Right atrium auricular region (tissue), 2 donors: ENCODE results near the gene INCENP. TPM values are rescaled to one million over a fixed set of nuclear protein-coding genes. Genes with fewer than 3 reads are reported as not detected.

Experiments
- DNase-seq: peaks from one replicate; pipeline ENCODE4 v3.0.0-alpha.2; 2019; ENCODE audit warnings: low spot score
- H3K27ac ChIP-seq, 2 donors: fragments of 200-600 bp; sonication (generic); 1 replicate in 1 of 2; 2 replicates in 1 of 2; pipeline ENCODE4 v1.5.1; 2016 to 2019
- H3K27me3 ChIP-seq, 2 donors: fragments of 200-600 bp; sonication (generic); one replicate each; pipeline versions ENCODE4 v1.5.1 to v1.6.0; 2017 to 2019
- H3K36me3 ChIP-seq: fragments of 200-600 bp; sonication (generic); one replicate; pipeline ENCODE4 v1.5.1; 2016
- H3K4me1 ChIP-seq, 2 donors: fragments of 200-600 bp; sonication (generic); one replicate each; pipeline versions ENCODE4 v1.5.1 to v1.6.0; 2017 to 2019
- H3K4me3 ChIP-seq, 2 donors: fragments of 200-600 bp; sonication (generic); 1 replicate in 1 of 2; 2 replicates in 1 of 2; pipeline ENCODE4 v1.5.1; 2017 to 2019; ENCODE audit warnings: mild to moderate bottlenecking in 1 of 2, moderate library complexity in 1 of 2
- H3K9me3 ChIP-seq, 2 donors: fragments of 200-600 bp; sonication (generic); one replicate each; pipeline ENCODE4 v1.5.1; 2019
- CTCF ChIP-seq, 2 donors: fragments of 200-600 bp; sonication (generic); IDR thresholded peaks; one replicate each; pipeline ENCODE4 v1.5.1; 2019; ENCODE audit warnings: antibody characterized with exemption in 2 of 2
- total RNA-seq, 2 donors: library from RNA; depleted of rRNA; stranded (reverse); fragments of >200 nt; gene quantifications; one replicate each; pipeline ENCODE4 v1.1.0, GENCODE V29; 2016

INCENP gene
- total RNA-seq, 2 donors from 2014 or later = 8.1 to 8.5 TPM

- no peak for DNase-seq
- no peak for TF ChIP-seq CTCF (IDR thresholded peaks at IDR 0.05)
- peaks cover 0 to 12% of the 10 kb centered on the region in 2 donors for H3K9me3 ChIP-seq
- no peaks in the 10 kb centered on the region for H3K36me3 ChIP-seq
- H3K4me3 ChIP-seq = no peak overlapping the region
- no peak overlapping the region for H3K27ac ChIP-seq
- H3K4me1 ChIP-seq = no peaks in the 10 kb centered on the region
- no peaks in the 10 kb centered on the region for H3K27me3 ChIP-seq
Observed at GRCh38 chr11:62087694-62088093, 36.1 kb upstream of the INCENP start.

DNA sequence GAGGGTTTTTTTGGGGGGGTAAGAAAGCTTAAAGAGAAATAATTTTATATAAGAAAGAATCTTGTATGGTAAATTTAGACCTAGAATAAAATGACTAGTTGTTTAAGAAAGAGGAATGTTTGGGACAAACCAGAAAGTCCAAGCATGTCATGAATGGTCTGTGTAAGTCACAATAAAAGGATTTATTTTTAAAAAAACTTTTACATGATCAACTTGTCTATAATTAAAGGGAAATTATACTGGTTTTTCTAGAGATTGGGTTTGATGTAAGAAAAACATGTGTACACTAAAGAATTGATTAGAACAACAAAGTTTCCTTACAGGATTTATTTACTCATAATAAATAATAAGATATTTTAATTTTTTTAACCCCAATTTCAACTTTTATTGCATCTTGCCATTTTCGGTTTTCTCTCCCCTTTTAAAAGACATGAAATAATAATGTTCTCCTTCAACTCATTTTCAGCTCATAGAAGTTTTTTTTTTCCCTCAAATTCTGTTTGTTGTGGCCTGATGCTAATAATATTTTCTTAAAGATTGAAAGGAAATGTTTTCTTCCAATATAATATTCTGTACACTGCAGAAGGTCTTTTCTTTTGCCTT is 35.4 kb upstream of the INCENP start:
- Histone ChIP-seq H3K27me3 (no peaks in the 10 kb centered on the region), H3K9me3 (peaks cover 0 to 12% of the 10 kb centered on the region in 2 donors), H3K36me3 (no peaks in the 10 kb centered on the region), H3K4me1 (no peaks in the 10 kb centered on the region), H3K4me3 (no peak overlapping the region), H3K27ac (no peak overlapping the region)
- DNase-seq = no peak
- TF ChIP-seq CTCF (IDR thresholded peaks at IDR 0.05) = no peak

GRCh38 chr11:62103141-62103540 is 20.7 kb upstream of the INCENP start:
- Histone ChIP-seq H3K9me3 (no peaks in the 10 kb centered on the region), H3K27ac (no peak overlapping the region), H3K27me3 (no peaks in the 10 kb centered on the region), H3K4me3 (no peak overlapping the region), H3K36me3 (no peaks in the 10 kb centered on the region), H3K4me1 (peaks cover 0 to 17% of the 10 kb centered on the region in 2 donors)
- DNase-seq = no peak
- no peak for TF ChIP-seq CTCF (IDR thresholded peaks at IDR 0.05)

GRCh38 chr11:62103986-62104385 is 19.8 kb upstream of the INCENP start:
- Histone ChIP-seq H3K4me1 (peaks cover 0 to 17% of the 10 kb centered on the region in 2 donors), H3K27ac (peak overlapping the region; percentile 71 to 78), H3K9me3 (no peaks in the 10 kb centered on the region), H3K4me3 (no peak overlapping the region), H3K36me3 (no peaks in the 10 kb centered on the region), H3K27me3 (no peaks in the 10 kb centered on the region)
- no peak for TF ChIP-seq CTCF (IDR thresholded peaks at IDR 0.05)
- DNase-seq = no peak

DNA sequence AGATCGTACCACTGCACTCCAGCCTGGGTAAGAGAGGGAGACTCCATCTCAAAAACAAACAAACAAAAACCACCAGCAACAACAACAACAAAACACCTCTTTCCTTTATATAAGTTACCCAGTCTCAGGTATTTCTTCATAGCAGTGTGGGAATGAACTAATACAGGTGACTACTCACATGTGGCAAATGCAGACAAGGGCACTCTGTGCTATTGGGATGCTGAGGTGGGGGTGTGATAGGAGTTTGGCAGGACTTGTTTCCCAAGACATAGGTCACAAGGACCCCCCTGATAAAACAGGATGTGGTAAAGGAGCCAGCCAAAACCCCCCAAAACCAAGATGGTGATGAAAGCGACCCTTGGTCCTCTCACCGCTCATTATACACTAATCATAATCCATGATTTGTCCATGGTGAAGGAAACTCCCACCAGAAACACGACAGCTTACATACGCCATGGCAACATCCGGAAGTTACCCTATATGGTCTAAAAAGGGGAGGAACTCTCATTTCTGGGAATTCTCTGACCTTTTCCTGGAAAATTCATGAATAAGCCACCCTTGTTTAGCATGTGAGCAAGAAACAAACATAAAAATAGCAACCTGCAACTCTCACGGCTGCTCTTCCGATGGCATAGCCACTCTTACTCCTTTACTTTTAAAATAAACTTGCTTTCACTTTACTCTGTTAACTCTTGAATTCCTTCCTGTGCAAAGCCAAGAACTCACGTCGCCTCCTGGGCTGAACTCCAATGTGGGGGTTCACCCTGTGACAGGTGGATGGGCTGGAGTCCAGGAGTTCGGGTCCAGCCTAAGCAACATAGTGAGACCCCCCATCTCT is 18.8 kb upstream of the INCENP start:
- H3K4me3 ChIP-seq = peak overlapping the region; percentile 12 to 21
- no peaks in the 10 kb centered on the region for H3K27me3 ChIP-seq
- peak overlapping the region; percentile 71 to 78 for H3K27ac ChIP-seq
- TF ChIP-seq CTCF (IDR thresholded peaks at IDR 0.05) = no peak
- H3K36me3 ChIP-seq = no peaks in the 10 kb centered on the region
- no peaks in the 10 kb centered on the region for H3K9me3 ChIP-seq
- H3K4me1 ChIP-seq = peaks cover 0 to 17% of the 10 kb centered on the region in 2 donors
- DNase-seq = no peak
